Urothelium cell line (cell line): ENCODE results near the gene DLG5.
A peak's percentile ranks its signal among the peaks of the same experiment; 100 is the strongest.

Source experiments
- DNase-seq: peaks from one replicate; pipeline ENCODE4 v3.0.0; 2011; ENCODE audit warnings: low spot score, mixed read lengths
- FAIRE-seq: peaks from 2 replicates; lab custom pipeline; 2011; peaks lifted over from hg19 to GRCh38; lab: Jason Lieb, UNC

Gene DLG5

DNA sequence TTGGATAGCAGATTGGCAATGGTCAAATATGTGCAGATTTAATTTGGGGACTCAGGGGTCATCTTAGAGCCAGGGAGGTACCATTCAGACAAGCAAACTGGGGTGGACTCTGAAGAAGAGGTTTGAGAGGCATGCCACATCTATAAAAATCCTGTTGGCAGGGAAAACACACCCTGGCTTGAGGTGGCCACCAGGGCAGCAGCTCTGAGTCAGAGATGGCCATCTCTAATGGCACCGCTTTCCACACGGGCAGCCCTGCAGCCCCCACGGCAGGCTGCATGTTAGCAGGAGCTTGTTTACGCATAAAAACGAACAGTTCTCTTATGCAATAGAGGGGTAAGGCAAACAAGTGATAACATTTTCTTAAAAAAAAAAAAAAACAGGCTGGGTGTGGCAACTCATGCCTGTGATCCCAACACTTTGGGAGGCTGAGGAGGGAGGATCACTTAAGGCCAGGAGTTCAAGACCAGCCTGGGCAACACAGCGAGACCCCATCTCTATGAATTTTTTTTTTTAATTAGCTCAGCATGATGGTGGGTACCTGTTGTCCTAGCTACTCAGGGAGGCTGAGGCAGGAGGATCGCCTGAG is 14.9 kb downstream of the DLG5 start:
- FAIRE-seq (no peak), DNase-seq (no peak)

GRCh38 chr10:77910524-77911145 is 15.9 kb downstream of the DLG5 start:
- no peak for DNase-seq
- FAIRE-seq, result no peak

DNA sequence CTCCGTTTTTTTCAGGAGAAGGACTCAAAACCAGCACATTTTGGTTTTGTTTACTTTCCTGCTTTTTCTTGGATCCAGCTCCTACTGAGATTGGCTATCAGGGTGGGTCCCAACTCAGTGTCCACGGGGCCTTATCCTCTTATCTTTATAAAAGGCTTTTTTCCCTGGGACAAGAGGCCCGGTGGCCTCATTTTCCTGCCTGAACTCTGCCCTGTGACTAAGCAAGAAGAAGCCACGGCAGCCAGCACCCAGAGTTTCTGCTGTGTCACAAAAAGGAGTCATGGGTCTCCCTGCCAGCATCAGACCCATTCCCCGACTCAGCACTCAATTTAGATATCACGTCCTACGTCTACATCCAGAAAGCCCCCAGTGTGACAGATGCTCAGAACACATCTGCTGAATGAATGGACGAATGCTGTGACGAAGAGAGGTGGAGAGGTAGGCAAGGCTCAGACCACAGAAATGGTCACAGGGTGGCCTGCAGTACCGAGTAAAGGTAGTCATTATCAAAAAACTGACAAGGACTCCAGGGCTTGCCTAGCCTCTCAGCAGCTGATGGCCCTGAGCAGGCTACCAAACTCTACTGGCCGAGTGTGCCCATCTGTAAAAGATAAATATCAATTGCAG is 16.7 kb downstream of the DLG5 start:
- FAIRE-seq (no peak), DNase-seq (no peak)

DNA sequence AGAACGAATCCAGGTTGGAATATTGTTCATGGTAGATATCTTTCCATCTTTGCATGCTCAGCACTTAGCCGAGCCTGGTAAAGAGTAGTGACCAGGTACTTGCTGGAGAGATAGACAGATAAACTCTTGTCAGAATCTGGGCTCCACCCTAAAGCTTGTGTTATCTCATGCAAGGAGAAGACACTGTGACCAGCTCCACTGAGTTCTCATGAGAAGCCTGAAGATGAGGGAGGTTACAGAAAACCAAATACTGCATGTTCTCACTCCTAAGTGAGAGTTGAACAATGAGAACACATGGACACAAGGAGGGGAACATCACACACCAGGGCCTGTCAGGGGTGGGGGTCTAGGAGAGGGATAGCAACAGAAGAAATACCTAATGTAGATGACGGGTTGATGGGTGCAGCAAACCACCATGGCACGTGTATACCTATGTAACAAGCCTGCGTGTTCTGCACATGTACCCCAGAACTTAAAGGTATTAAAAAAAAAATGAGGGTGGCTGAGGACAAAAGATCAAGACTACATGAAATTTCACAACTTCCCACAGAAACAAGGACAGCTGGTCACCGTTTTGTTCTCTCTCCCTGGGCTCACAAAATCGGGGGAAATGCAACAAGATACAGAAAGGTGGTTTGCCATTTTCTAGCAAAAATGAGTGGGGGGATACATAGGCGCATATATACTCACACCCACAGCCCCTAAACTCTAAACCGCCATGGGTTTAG is 17.4 kb downstream of the DLG5 start:
- DNase-seq, result no peak
- FAIRE-seq, result no peak

- no peak for DNase-seq
- no peak for FAIRE-seq
Measured at GRCh38 chr10:77907900-77908717, 18.4 kb downstream of the DLG5 start.

- DNase-seq (no peak), FAIRE-seq (no peak)
Measured at GRCh38 chr10:77907462-77907861, 19.1 kb downstream of the DLG5 start.

- FAIRE-seq (no peak), DNase-seq (no peak)
Measured at GRCh38 chr10:77906951-77907421, 19.6 kb downstream of the DLG5 start.

- FAIRE-seq, result no peak
- DNase-seq, result no peak
Measured at GRCh38 chr10:77905781-77906180, 20.8 kb downstream of the DLG5 start.

- FAIRE-seq (no peak), DNase-seq (no peak)
Measured at GRCh38 chr10:77905086-77905748, 21.3 kb downstream of the DLG5 start.

GRCh38 chr10:77904100-77904840 is 22.3 kb downstream of the DLG5 start:
- FAIRE-seq (no peak), DNase-seq (no peak)

- DNase-seq, result no peak
- FAIRE-seq, result no peak
Measured at GRCh38 chr10:77902159-77902558, 24.4 kb downstream of the DLG5 start.

DNA sequence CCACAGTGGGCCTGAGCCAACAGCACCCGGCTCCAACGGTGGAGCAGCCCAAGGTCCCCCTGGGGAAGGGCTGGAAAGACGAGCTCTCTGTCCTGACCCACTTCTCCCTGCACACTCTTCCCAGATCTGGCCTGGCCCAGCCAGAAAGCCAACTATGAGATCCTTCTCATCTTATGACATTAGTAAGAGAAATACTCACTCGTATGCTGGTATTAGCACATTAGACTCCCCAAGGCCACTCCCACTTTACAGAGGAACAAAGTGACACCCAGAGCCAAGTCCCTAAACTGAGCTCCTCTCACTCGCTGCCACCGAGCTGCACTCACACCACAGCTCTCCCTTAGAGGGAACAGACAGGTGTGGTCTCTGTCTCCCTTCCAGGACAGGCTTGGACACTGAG is 24.8 kb downstream of the DLG5 start:
- no peak for FAIRE-seq

GRCh38 chr10:77899690-77900089 is 26.9 kb downstream of the DLG5 start:
- FAIRE-seq, result no peak

More for the DNA sequence above, 24.8 kb downstream of the DLG5 start:
- DNase-seq, result no peak

GRCh38 chr10:77899080-77899477 is 27.5 kb downstream of the DLG5 start:
- FAIRE-seq (no peak), DNase-seq (peak; percentile 74)

More at GRCh38 chr10:77899690-77900089, 26.9 kb downstream of the DLG5 start:
- no peak for DNase-seq

- DNase-seq (peak; percentile 68), FAIRE-seq (peak; percentile 77)
Measured at GRCh38 chr10:77898323-77899079, 28.1 kb downstream of the DLG5 start.

- DNase-seq, result no peak
- FAIRE-seq, result no peak
Measured at GRCh38 chr10:77896058-77896457, 30.5 kb downstream of the DLG5 start.

- no peak for FAIRE-seq
- no peak for DNase-seq
Measured at GRCh38 chr10:77894058-77894457, 32.5 kb downstream of the DLG5 start.

DNA sequence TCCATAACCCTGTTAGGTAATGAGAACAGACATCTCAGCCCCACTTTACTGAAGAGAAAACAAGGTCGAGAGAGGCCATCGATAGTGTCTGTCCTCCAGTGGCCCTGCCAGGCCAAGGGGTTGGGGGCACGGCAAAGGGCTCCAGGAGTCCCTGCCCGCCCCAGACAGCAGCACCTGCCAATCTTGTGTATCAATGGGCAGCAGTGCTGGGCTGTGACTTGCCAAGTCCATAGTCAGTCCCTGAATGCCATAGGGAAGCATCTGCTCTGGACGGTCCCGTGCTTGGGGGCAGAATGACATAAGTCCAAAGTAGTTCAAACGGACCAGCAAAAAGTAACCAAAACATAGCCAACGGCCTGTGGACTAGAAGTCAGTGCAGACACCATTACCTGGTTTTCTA is 33.2 kb downstream of the DLG5 start:
- FAIRE-seq, result peak; percentile 79
- DNase-seq, result no peak

GRCh38 chr10:77892761-77893160 is 33.8 kb downstream of the DLG5 start:
- DNase-seq (no peak), FAIRE-seq (no peak)
